OCI-LY7 (cell line): ENCODE data around the gene PPP1R10.

Source experiments
- EZH2phosphoT487 ChIP-seq: fragments of 200-600 bp; sonication (generic); IDR thresholded peaks from 2 replicates; pipeline ENCODE4 v1.6.1; 2018; ENCODE audit warnings: low read depth, borderline replicate concordance, mild to moderate bottlenecking, mixed run types, antibody characterized with exemption, low read length, moderate library complexity, mixed read lengths
- TF ChIP-seq, protein P1 (sequence below): fragments of 200-600 bp; sonication (generic); conservative IDR thresholded peaks from 2 replicates; pipeline ENCODE4 v1.5.1; 2014; ENCODE audit warnings: mild to moderate bottlenecking, antibody characterized with exemption, low read length, moderate library complexity, mixed read lengths

DNA sequence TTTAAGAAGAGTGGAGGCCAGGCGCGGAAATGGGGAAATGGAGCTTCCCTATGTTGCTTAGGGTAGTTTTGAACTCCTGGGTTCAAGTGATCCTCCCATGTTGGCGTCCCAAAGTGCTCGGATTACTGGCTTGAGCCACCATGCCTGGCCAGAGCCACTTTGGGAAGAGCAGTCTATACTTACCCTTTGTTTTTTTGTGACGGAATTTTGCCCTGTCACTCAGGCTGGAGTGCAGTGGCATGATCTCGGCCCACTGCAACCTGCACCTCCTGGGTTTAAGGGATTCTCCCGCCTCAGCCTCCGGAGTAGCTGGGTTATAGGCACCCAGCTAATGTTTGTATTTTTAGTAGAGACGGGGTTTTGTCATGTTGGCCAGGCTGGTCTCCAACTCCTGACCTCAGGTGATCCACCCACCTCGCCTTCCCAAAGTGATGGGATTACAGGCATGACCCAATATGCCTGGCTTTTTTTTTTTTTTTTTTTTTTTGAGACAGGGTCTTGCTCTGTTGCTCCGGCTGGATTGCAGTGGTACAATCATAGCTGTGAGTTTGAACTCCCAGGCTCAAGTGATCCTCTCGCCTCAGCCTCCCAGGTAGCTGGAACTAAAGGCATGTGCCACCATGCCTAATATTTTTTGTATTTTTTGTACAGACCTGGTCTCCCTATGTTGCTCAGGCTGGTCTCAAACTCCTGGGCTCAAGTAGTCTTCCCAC, 18.0 kb downstream of the PPP1R10 start:
- TF ChIP-seq, protein P1, sequence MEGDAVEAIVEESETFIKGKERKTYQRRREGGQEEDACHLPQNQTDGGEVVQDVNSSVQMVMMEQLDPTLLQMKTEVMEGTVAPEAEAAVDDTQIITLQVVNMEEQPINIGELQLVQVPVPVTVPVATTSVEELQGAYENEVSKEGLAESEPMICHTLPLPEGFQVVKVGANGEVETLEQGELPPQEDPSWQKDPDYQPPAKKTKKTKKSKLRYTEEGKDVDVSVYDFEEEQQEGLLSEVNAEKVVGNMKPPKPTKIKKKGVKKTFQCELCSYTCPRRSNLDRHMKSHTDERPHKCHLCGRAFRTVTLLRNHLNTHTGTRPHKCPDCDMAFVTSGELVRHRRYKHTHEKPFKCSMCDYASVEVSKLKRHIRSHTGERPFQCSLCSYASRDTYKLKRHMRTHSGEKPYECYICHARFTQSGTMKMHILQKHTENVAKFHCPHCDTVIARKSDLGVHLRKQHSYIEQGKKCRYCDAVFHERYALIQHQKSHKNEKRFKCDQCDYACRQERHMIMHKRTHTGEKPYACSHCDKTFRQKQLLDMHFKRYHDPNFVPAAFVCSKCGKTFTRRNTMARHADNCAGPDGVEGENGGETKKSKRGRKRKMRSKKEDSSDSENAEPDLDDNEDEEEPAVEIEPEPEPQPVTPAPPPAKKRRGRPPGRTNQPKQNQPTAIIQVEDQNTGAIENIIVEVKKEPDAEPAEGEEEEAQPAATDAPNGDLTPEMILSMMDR = no peak
- no peak for TF ChIP-seq EZH2phosphoT487
